Epithelial cell of esophagus (primary cell): ENCODE results near the gene GINS2.

ENCODE experiments used
- DNase-seq: peaks from one replicate; pipeline ENCODE4 v3.0.0; 2010; ENCODE audit warnings: low read depth
- H3K4me3 ChIP-seq: 2 replicates; pipeline ENCODE4 v1.5.1; 2011; ENCODE audit warnings: mild to moderate bottlenecking, low read length, control low read depth
- TF ChIP-seq, protein P1 (sequence below): IDR thresholded peaks from 2 replicates; pipeline ENCODE4 v1.5.1; 2011; ENCODE audit warnings: low read depth, mild to moderate bottlenecking, low read length, control low read depth, inconsistent platforms; ENCODE audit not compliant: insufficient read depth; ENCODE audit errors: missing control alignments

The GINS2 gene

DNA sequence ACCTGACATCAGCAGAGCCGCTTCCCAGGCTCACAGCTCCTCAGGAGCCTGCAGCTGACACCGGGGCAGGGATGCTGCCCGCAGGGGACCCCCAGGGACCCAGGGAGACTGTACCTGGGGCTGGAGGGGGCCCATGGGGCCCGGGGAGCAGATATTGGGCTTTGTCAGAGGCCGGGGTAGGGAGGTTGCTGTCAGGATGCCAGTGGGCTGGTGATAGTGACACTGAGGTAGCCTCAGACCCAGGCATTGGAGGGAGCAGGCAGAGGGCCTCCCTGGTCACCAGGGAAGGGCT lies 60.5 kb downstream of the GINS2 start:
- TF ChIP-seq, protein P1, sequence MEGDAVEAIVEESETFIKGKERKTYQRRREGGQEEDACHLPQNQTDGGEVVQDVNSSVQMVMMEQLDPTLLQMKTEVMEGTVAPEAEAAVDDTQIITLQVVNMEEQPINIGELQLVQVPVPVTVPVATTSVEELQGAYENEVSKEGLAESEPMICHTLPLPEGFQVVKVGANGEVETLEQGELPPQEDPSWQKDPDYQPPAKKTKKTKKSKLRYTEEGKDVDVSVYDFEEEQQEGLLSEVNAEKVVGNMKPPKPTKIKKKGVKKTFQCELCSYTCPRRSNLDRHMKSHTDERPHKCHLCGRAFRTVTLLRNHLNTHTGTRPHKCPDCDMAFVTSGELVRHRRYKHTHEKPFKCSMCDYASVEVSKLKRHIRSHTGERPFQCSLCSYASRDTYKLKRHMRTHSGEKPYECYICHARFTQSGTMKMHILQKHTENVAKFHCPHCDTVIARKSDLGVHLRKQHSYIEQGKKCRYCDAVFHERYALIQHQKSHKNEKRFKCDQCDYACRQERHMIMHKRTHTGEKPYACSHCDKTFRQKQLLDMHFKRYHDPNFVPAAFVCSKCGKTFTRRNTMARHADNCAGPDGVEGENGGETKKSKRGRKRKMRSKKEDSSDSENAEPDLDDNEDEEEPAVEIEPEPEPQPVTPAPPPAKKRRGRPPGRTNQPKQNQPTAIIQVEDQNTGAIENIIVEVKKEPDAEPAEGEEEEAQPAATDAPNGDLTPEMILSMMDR: no peak
- no peak overlapping the region for H3K4me3 ChIP-seq
- no peak for DNase-seq

DNA sequence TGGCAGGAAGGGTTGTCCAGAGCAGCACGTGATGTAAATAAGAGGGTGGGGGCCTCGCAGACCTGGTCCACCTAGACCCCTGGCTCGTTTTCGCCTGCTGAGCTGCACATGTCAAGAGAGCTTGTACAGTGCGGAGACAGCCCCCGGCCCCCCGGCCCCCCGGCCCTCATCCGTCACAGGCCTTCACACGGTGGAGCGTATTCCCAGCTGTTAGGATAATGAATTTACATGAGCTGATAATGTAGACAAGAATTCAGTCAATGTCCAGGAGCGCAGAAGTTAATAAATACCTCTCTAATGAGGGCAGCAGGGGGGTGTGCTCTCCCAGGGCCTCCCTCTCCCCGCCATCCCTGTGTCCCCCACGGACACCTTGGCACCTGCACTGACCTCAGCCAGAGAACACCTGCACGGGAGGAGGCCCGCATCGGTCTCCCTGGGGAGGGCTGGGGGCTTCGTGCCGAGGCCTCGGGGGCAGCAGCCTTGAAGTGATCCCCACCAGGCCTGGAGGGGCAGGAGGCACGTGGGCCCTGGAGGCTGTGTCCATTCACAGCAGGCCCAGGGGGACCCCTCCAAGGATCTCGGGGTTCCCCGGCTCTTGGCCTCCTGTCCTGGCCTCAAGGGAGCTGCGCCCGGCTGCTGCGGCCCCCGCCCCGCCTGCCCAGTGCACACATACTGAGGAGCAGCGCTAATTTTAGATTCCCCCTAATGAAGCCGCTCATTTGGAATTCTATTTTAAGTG lies 61.1 kb downstream of the GINS2 start:
- TF ChIP-seq, protein P1: no peak
- no peak overlapping the region for H3K4me3 ChIP-seq
- no peak for DNase-seq

DNA sequence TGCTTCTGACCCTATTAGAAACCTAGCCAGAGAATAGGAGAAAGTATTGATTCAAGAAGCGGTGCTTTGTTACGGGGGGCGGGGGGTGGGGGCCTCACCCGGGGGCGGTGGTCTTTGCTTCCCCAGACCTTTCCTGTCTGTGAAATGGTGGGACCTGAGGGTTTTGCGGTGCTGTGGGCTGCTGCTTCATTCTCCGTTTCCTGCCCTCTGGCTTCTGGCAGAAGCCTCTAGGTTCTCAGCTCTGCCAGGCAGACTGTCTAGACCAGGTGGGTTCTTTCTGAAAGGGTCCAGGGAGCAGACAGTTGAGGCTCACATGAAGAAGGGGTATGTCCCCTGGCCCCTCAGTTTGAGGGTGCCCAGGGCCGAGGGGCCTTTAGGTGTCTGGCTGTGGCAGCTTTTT lies 61.7 kb downstream of the GINS2 start:
- TF ChIP-seq, protein P1: no peak
- no peak for DNase-seq
- H3K4me3 ChIP-seq: no peak overlapping the region
